ENCODE data around the gene ERAL1. TPM values are rescaled to one million over a fixed set of nuclear protein-coding genes. Genes with fewer than 3 reads are reported as not detected.
"Not testable (repeated sequence)": the region's sequence is repeated elsewhere in the genome, so short reads cannot be mapped to it uniquely, and the experiment has no call there.

ERAL1 gene
- total RNA-seq, 1 donor from 2014 or later, result 46.9 TPM

DNA sequence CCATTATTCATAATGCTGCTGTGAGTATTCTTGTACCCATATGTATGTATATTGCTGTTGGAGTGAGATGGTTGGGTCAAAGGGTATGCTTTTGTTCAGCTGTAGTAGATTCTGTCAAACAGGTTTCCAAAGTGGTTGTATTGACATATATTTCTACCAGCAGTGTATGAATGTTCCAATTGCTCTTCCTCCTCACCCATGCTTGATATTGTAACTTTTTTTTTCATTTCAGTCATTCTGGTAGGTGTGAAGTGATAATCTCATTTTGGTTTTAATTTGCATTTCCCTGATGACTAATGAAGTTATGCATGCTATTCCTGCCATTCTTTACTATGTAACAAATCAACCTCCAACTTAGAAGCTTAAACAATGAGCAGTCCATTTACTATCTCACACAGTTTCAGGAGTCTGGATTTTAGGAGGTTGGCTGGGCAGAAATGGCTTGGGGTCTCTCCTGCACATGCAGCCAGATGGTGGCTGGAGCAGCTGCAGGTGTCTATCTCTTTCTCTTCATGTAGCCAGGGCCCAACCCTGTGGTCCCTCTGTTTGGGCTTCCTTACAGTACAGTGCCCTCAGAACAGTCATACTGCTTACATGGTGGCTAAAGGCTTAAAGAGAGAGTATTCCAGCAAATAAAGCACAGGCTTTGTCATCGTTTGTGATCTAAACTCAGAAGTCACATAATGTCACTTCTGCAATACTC, 21.2 kb downstream of the ERAL1 start:
- intact Hi-C loops (cut with micrococcal nuclease), result no loop called here

DNA sequence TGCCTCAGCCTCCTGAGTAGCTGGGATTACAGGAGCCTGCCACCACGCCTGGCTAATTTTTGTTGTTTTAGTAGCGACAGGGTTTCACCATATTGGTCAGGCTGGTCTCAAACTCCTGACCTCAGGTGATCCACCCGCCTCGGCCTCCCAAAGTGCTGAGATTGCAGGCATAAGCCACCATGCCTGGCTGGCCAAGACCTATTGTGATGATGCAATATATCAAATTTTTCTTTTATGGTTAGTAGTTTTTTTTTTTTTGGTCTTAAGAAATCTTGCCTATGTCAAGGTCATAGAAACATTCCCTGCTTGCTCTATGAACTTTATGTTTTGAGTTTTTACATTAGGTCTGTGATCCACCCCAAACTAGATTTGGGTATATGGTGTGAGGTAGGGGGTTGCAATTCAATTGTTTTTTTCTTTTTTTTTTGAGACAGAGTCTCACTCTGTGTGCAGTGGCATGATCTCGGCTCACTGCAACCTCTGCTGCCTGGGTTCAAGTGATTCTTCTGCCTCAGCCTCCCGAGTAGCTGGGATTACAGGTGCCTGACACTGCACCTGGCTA, 22.4 kb downstream of the ERAL1 start:
- intact Hi-C loops (cut with micrococcal nuclease), result not testable (repeated sequence)

DNA sequence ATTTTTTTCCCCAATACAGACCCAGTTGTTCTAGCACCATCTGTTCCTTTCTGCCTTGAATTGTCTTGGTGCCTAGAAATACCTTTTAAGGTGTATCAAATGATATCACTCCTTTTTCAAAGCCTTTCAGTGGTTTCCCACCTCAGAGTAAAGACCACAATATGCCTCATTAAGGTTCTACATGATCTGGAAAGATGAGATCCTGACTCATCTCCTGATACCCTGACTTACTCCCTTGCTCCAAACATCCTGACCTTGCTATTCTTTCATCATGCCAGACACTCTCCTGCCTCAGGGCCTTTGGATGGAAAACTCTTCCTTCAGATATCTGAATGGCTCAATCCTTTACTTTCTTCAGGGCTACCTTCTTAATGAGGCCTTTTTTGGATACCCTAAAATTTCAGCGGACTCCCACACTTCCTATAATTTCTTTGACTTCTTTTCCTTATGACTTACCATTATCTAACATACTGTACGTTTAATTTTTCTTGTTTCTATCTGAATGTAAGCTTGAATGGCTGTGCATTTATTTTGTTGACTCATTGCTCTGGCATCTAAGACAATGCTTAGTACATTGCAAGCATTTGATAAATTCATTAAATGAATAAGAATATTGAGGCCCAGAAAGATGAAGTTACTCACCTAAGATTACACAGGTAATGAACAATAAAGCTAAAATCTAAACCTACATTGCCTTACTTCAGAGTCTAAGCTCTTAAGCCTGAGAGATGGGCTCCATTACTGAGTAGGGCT, 23.5 kb downstream of the ERAL1 start:
- intact Hi-C loops (cut with micrococcal nuclease), result loop anchor here (2.0 kb wide), 1 partner anchor 30 kb away; no protein-coding TSS in a partner anchor

DNA sequence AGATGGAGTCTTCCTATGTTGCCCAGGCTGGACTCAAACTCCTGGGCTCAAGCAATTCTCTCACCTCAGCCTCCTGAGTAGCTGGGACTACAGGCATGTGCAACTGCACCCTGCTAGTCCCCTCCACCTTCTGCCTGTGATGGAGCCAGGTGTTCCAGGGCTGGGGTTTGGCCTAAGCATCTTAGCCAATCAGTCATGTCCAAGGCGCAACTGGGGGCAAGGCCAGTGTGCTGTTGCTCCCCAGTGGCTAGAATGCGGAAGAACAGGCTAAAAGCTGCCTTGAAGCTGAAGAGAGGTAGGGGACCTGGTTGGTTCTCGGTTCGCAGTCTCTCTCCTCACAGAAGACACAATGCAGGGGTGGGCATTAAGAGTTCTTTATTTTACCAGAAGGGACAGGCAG, 24.2 kb downstream of the ERAL1 start:
- intact Hi-C loops (cut with micrococcal nuclease), result loop anchor here (2.0 kb wide), 1 partner anchor 30 kb away; no protein-coding TSS in a partner anchor

GRCh38 chr17:28879886-28880571, 25.2 kb downstream of the ERAL1 start:
- intact Hi-C loops (cut with micrococcal nuclease), result loop anchor here (2.0 kb wide), 1 partner anchor 31 kb away; no protein-coding TSS in a partner anchor

DNA sequence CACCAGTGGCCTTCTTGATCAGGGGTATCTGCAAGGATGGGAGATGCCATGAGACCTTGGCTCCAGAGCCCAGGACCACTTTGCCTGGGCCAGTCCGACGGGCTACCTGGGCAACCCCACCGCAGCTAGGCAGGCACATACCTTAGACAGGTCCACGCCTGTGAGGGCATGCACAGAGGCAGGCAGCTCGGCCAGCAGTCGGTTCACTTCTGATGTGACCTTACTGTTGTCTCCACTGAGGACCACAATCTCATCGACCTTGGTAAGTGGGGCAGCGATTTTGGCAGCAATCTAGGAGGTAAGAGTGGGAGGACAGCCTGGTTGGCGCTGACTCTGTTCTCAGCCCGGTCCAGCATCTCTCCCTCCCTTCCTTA, 25.7 kb downstream of the ERAL1 start:
- intact Hi-C loops (cut with micrococcal nuclease), result no loop called here

GRCh38 chr17:28881533-28882056, 26.8 kb downstream of the ERAL1 start:
- intact Hi-C loops (cut with micrococcal nuclease), result no loop called here

DNA sequence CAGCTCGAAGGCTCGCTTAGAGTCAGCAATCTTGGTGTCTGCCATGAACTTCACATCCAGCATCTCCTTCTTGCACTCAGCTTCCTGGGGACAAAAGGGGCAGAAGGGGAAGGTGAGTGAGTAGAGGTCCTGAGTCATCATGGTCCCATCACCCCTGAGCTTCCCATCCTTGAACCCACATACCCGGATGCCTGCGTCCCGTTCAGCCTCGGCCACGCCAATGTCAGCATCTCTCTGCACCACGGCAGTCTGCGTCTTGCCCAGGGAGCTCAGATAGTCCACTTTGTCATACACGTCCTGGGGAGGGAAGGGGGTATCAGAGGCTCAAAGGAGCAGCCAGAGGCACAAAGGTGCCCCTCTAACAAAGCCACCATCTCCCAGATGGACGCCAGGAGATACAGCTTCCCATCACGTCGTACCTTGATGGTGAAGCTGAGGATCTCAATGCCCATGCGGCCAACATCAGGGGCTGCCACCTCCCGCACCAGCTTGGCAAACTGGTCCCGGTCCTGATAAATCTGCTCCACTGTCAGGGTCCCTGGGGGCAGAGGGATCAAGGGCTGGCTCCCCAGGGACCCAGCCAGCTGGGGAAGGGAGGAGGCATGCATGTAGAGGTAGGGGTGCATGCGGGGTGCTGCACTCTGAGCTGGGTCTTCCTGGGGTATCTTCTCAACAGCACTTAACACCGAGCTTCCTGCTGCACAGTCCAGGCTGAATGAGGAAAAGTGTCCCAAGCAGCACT, 27.5 kb downstream of the ERAL1 start:
- intact Hi-C loops (cut with micrococcal nuclease), result no loop called here

DNA sequence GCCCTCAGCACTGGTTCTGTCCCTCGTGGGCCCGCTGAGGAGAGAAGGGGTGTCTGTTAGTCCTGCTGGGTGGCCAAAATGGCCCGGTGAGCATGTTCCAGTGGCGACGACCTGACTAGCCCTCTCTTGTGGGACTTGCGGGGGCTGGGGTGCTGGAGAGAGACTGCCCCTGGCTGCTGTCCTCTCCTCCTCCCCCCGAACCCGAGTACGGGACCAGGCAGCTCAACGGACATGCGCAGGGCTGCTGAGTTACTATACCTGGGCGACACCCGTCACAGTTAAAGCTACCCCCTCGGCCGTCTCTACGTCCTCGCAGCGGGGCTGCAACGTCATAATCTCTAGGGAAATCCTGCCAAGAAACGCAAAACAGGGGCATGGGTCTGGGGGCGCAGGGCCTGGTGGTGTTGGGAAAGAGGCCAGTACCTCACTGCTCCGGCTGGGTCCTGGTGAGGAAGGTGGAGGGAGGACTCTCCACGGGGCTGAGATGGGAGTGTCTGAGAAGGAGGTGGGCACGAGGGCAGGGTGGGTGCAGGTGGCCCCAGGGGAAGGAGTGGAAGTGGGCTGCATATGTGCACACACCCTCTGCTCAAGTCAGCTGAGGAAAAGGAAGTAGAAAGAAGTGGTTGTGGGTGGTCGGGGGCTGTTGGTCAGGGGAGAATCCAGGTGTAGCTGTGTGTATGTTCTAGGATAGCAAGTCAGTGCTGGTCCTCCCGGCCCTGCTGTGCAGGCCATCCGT, 29.3 kb downstream of the ERAL1 start:
- intact Hi-C loops (cut with micrococcal nuclease), result no loop called here

DNA sequence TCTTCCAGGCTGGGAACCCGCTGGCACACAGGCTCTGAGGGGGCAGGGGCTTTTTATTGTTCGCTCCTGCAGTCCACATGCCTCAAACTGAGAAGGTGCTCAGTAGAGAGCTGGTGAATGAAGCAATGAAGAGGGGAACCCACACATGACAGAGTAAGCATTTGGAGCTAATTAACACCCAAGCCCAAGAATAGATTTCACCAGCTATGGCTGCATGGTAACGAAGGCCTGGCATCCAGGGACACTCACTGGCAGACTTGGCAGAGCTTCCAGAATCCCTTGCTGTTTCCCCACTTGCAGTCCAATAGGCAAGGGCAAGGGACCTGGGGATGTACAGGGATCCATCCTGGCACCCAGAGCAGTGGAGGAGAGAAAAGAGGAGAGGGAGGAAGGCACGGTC, 30.5 kb downstream of the ERAL1 start:
- intact Hi-C loops (cut with micrococcal nuclease), result no loop called here

DNA sequence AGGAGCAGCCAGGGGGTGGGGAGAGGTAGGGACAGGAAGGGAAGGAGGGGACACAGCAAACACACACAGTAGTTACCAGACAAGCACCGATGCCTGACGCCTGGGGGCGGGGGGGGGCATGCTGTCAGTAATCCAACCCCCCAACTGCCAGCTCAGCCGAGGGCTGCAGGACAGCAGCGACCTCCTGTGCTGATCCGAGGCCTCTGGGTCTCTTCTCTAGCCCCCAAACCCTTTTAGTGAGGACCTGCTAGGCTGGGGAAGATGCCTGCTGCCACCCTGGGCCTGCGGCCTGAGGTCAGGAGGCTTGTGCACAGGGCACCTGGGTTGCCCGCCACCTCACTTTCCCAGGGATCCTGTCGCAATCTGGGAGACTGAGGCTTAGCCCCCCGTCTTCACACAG, 31.1 kb downstream of the ERAL1 start:
- intact Hi-C loops (cut with micrococcal nuclease), result no loop called here

GRCh38 chr17:28887871-28888471, 33.2 kb downstream of the ERAL1 start:
- intact Hi-C loops (cut with micrococcal nuclease), result no loop called here

- intact Hi-C loops (cut with micrococcal nuclease), result no loop called here
Measured at GRCh38 chr17:28888832-28889231, 34.0 kb downstream of the ERAL1 start.

- intact Hi-C loops (cut with micrococcal nuclease), result loop anchor here (5.0 kb wide), 1 partner anchor 228 kb away; the partner anchor contains the start of genes SDF2 and SUPT6H
Measured at GRCh38 chr17:28889996-28890395, 35.2 kb downstream of the ERAL1 start.

DNA sequence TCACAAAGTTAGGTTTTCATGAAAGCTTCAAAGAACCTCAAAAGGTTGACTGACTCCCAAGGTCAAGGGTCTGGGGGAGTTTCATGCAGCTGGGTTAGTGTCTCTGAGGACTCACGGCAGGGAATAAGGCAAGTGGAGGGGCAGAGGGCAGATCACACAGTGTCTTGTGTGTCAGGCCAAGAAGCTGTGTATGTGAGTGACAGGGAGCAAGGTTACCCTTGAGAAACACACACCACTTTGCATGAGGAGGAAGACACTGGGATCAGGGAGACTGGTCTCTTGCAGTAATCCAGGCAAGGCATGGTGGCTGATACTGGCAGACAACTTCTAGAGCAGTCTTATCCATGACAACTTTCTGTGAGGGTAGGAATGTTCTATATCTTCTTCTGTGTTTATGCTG, 36.4 kb downstream of the ERAL1 start:
- intact Hi-C loops (cut with micrococcal nuclease), result loop anchor here (5.0 kb wide), 1 partner anchor 229 kb away; the partner anchor contains the start of genes SDF2 and SUPT6H

GRCh38 chr17:28892024-28892423, 37.2 kb downstream of the ERAL1 start:
- intact Hi-C loops (cut with micrococcal nuclease), result loop anchor here (2.0 to 5.0 kb wide), 2 partner anchors 21 to 230 kb away; partner anchors contain the start of genes SDF2 and SUPT6H

GRCh38 chr17:28893248-28894183, 38.7 kb downstream of the ERAL1 start:
- intact Hi-C loops (cut with micrococcal nuclease), result loop anchor here (1.0 to 5.0 kb wide), 4 partner anchors 9 to 231 kb away; partner anchors contain the start of genes SDF2 and SUPT6H

DNA sequence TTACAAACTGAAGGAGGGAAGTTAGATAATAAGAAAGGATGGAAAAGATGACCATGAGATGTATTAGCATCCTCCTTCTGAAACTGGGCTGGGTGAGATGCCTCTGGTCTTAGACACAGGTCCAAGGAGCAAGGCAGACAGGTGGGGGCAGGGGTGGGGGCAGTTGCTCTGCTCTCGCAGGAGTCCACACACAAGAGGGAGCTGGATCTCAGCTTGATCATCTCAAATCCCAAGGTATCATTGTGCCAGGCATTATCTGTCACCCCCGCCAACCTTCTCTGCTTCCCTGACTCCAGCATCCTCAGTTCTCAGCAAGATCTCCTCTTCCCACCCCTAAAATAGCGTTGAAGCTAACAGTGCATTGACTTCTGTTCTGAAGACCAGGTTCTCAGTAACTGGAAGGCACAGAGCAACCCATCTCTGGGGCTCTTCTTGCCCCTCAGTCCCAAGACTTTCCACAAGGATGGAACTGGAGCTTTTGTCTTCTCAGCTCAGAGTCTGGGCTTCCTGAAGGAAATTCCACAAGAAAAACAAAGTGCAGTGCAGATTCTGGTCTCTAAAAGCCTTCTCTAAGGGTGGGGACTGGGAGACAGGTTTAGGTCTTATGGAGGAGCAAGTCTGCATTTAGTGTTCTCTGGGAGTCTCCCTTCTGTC, 41.1 kb downstream of the ERAL1 start:
- intact Hi-C loops (cut with micrococcal nuclease), result no loop called here

All from T-helper 1 cell treated with Interleukin-12 subunit alpha and Interleukin-12 subunit beta and Interleukin-4 antibody, amounts not matched to agents 30 ng/mL and 1 ng/mL, for 36 hours (primary cell).